Bronchial epithelial cell (primary cell): ENCODE measurements around the gene BORCS8. TPM values are rescaled to one million over a fixed set of nuclear protein-coding genes. Genes with fewer than 3 reads are reported as not detected.

Experiments used
- DNase-seq: peaks from one replicate; pipeline ENCODE4 v3.0.0-alpha.2; 2010; ENCODE audit warnings: low read depth
- FAIRE-seq: peaks from 2 replicates; lab custom pipeline; 2011; peaks lifted over from hg19 to GRCh38; lab: Jason Lieb, UNC
- H3K27me3 ChIP-seq: 2 replicates; pipeline ENCODE4 v1.5.1; 2011; ENCODE audit warnings: low read length; ENCODE audit not compliant: control insufficient read depth, insufficient read depth
- H3K36me3 ChIP-seq: 2 replicates; pipeline ENCODE4 v1.5.1; 2011; ENCODE audit warnings: low read length; ENCODE audit not compliant: control insufficient read depth, insufficient read depth
- H3K4me3 ChIP-seq: 2 replicates; pipeline ENCODE4 v1.5.1; 2011; ENCODE audit warnings: mild to moderate bottlenecking, low read depth, low read length, control low read depth
- CTCF ChIP-seq: IDR thresholded peaks from 2 replicates; pipeline ENCODE4 v1.5.1; 2011; ENCODE audit warnings: mild to moderate bottlenecking, moderate library complexity, low read length, control low read depth, inconsistent platforms; ENCODE audit not compliant: insufficient read depth, severe bottlenecking
- total RNA-seq: library from RNA; depleted of rRNA; stranded (reverse); fragments of >200 nt; gene quantifications from 2 replicates; pipeline ENCODE4 v1.2.1, GENCODE V29; 2014

Gene BORCS8
- total RNA-seq, 1 donor from 2014 or later: 10.3 TPM

- Histone ChIP-seq H3K36me3 (no peaks in the 10 kb centered on the region), H3K4me3 (no peak overlapping the region), H3K27me3 (peaks cover 2% of the 10 kb centered on the region)
- no peak for DNase-seq
- no peak for FAIRE-seq
- TF ChIP-seq CTCF: no peak
Observed at GRCh38 chr19:19218911-19219310, 27.0 kb upstream of the BORCS8 start.

DNA sequence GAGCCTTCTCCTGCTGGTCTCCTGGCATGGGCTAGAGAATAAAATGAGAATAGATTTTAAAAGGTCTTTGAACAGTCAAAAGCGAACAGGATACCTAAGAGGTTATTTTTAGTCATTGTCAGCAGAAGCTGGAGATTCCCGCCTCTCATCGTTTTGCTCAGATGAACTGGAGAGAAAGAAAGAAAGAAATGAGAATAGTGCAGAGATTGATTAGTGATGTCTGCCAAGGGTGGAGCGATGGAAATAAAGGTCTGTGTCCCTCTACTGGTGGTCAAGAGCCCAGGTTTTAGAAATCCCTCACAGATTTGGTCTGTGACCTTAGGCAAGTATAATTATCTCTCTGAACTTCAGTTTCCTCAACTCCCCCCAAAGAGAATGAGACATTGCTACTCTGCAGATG lies 25.1 kb upstream of the BORCS8 start:
- peaks cover 6% of the 10 kb centered on the region for H3K27me3 ChIP-seq
- DNase-seq (peak; percentile 10), FAIRE-seq (no peak)
- no peak for TF ChIP-seq CTCF
- H3K36me3 ChIP-seq: no peaks in the 10 kb centered on the region
- H3K4me3 ChIP-seq: no peak overlapping the region

DNA sequence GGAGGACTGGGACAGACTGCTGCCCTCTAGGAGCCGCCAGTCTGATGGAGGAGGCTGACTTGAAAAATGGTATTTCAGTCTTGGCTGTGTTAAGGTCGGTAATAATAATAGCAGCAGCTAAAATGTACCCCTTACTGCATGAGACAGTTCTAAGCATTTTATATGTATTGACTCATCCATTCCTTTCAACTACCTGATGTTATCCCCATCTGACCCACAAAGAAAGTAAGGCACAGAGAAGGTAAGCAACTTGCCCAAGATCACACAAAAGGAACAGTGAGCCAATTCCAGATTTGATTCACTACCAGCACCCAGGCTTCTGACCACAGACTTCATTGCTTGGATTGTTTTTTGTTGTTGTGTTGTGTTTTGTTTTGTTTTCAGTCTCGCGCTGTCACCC lies 23.8 kb upstream of the BORCS8 start:
- DNase-seq (no peak), FAIRE-seq (no peak)
- Histone ChIP-seq H3K36me3 (no peaks in the 10 kb centered on the region), H3K4me3 (no peak overlapping the region), H3K27me3 (peaks cover 13% of the 10 kb centered on the region)
- TF ChIP-seq CTCF: no peak

DNA sequence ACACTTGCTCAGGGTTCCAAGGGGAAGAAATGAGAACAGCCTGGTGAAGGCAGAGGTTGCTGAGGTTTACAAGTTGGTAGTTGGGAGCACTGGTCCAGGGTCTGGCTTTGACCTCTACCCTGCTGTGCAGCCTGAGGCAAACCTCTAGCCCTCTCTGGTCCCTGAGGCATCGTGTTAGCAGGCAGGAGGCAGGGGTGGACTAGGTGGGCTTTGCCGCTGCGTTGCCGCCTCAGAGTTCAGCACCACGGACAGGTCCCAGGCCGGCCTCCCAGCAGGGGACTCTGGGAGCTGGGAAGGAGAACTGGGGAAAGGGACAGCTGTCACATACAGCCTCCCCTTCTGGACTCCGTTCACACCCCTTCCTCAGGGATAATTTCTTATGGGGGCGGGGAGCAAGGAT lies 22.9 kb upstream of the BORCS8 start:
- no peak overlapping the region for H3K4me3 ChIP-seq
- no peaks in the 10 kb centered on the region for H3K36me3 ChIP-seq
- DNase-seq: peak; percentile 7
- FAIRE-seq: no peak
- no peak for TF ChIP-seq CTCF
- peaks cover 13% of the 10 kb centered on the region for H3K27me3 ChIP-seq

- Histone ChIP-seq H3K36me3 (no peaks in the 10 kb centered on the region), H3K4me3 (no peak overlapping the region), H3K27me3 (peaks cover 13% of the 10 kb centered on the region)
- no peak for FAIRE-seq
- DNase-seq: no peak
- TF ChIP-seq CTCF: no peak
Observed at GRCh38 chr19:19214159-19214490, 22.2 kb upstream of the BORCS8 start.

- no peak for TF ChIP-seq CTCF
- H3K36me3 ChIP-seq: no peaks in the 10 kb centered on the region
- peaks cover 13% of the 10 kb centered on the region for H3K27me3 ChIP-seq
- DNase-seq: no peak
- no peak overlapping the region for H3K4me3 ChIP-seq
- FAIRE-seq: peak; percentile 47
Observed at GRCh38 chr19:19213426-19214158, 21.6 kb upstream of the BORCS8 start.
